ENCODE data around the gene PDGFRB. TPM values are rescaled to one million over a fixed set of nuclear protein-coding genes. Genes with fewer than 3 reads are reported as not detected.

PDGFRB gene
- total and polyA plus RNA-seq, 2 of the 8 experiments (the other 6 are each of a cell fraction or from before 2014, with no cell fraction given) = 4.2 to 13.7 TPM

DNA sequence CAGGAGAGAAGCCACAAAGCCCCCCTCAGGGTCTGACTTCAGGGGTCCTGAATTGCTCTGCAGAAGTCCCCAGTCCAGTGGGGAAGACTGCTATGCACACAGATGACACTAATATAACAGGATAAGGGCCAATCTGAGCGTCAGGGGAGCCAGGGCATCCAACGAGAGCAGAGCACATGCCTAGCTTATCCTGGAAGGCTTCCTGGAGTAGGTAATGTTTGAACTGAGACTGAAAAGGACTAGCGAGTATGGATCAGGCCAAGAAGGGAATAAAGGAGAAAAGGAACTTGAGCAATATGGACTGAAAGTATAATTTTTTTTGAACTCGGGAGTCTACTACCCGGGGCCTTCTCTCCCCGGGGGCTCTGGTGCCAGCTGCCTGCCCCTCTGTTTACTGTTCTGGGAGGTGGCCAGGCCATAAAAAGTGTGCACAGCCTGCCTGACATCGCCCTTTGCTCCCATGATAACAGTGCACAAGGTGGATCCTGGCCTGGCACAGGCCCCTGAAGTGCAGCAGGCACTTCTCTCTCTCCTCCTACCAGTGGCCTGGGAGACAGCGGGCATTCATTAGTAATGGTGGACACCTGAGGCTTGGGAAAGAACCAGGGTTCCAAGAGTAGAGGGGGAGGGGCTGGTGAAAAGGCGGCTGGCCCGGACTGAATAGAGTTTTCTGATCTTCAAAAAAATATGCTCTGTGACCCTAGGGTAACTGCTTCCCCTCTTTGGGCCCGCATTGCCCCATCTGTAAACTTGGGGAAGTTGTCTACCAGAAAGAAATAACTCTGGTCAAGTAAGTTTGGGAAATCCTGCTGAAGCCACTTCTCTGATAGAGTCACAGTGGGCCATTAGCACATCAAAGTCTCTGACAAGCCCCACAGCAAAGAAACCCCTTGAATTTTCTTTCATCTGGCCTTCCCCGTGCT is 29.6 kb upstream of the PDGFRB start:
- peaks cover 22 to 45% (median 38%) of the 10 kb centered on the region in 4 experiments for H3K27me3 ChIP-seq (replicated peaks in 1 of 4; ENCODE audit: control insufficient read depth in 3 of 4, extremely low read depth in 1 of 4, insufficient read depth in 3 of 4, low read length in 3 of 4)
- H4K20me1 ChIP-seq (replicated peaks in 1 of 2; ENCODE audit: control insufficient read depth in 1 of 2, insufficient read depth in 2 of 2, low read length in 2 of 2) = peaks cover 1 to 3% of the 10 kb centered on the region in 2 experiments
- H4K8ac ChIP-seq (ENCODE audit: extremely low read depth, insufficient read depth, low read length) = no peak overlapping the region; the same call in 1 of the 2 replicates
- no peak overlapping the region for H3K56ac ChIP-seq (replicated peaks; ENCODE audit: insufficient read length, low read depth, low read length)
- POLR2A ChIA-PET (ENCODE audit: partially characterized antibody) = interaction anchor here (1.2 to 1.7 kb wide), 2 partner anchors 26 to 27 kb away, joined by 3 read pairs; no protein-coding TSS in a partner anchor
- no peak overlapping the region for H4K5ac ChIP-seq (ENCODE audit: insufficient read length, low read depth, low read length)
- WGBS, 2 experiments (ENCODE audit: extremely low coverage in 1 of 2, insufficient coverage in 1 of 2, insufficient read length in 1 of 2, insufficient replicate concordance in 2 of 2, low coverage in 1 of 2, low lambda C conversion rate in 2 of 2, missing lambda C conversion rate in 1 of 2) = 77% methylated on average over 12 of the region's 12 CpGs; no CpG with 5 or more reads in 1 of the 2 experiments
- H2AK5ac ChIP-seq (ENCODE audit: low read depth, low read length) = no peak overlapping the region
- H4K91ac ChIP-seq (replicated peaks; ENCODE audit: insufficient read length, low read length) = no peak overlapping the region
- CTCF ChIA-PET (ENCODE audit: partially characterized antibody) = interaction anchor here (0.7 to 23.7 kb wide), 5 partner anchors 10 to 71 kb away, joined by 3 to 406 read pairs (median 206); no protein-coding TSS in a partner anchor
- no peak overlapping the region for H3K4me3 ChIP-seq (ENCODE audit: extremely low read depth in 1 of 4, insufficient read depth in 2 of 4, low read depth in 3 of 4, low read length in 4 of 4)
- H2BK12ac ChIP-seq (ENCODE audit: low read depth, low read length) = no peak overlapping the region
- no peak overlapping the region for H3K14ac ChIP-seq (ENCODE audit: insufficient read length)
- DNase-seq (ENCODE audit: low read depth in 1 of 2, low spot score in 2 of 2) (no peak), FAIRE-seq (no peak)
- H2BK5ac ChIP-seq (ENCODE audit: low read depth, low read length) = no peak overlapping the region
- no peak overlapping the region for H3K23ac ChIP-seq (ENCODE audit: insufficient read length)
- no peak overlapping the region for H2BK15ac ChIP-seq (ENCODE audit: low read length)
- H3K79me1 ChIP-seq (ENCODE audit: low read depth, low read length) = no peaks in the 10 kb centered on the region
- H2BK20ac ChIP-seq (ENCODE audit: low read length) = no peak overlapping the region
- no peak overlapping the region for H2BK120ac ChIP-seq (replicated peaks; ENCODE audit: low read depth, low read length)
- H2AFZ ChIP-seq (ENCODE audit: low read length) = no peak overlapping the region
- no peaks in the 10 kb centered on the region for H3K9me3 ChIP-seq (ENCODE audit: insufficient read depth in 2 of 2, low read depth in 1 of 2, low read length in 1 of 2)
- no peak overlapping the region for H3K4me2 ChIP-seq (ENCODE audit: insufficient read depth in 1 of 2, low read depth in 2 of 2, low read length in 2 of 2)
- H3K9ac ChIP-seq (replicated peaks in 1 of 4; ENCODE audit: extremely low read depth in 1 of 4, low read depth in 3 of 4, low read length in 3 of 4) = no peak overlapping the region
- no peaks in the 10 kb centered on the region for H3K36me3 ChIP-seq (ENCODE audit: control insufficient read depth in 2 of 4, insufficient read depth in 4 of 4, low read length in 3 of 4)
- no peaks in the 10 kb centered on the region for H3K79me2 ChIP-seq (ENCODE audit: control insufficient read depth in 1 of 2, insufficient read depth in 2 of 2, low read length in 2 of 2)
- no peak overlapping the region for H3K27ac ChIP-seq (ENCODE audit: low read depth, low read length)
- no peak overlapping the region for H3K18ac ChIP-seq (ENCODE audit: extremely low read depth, low read length)
- peaks cover 4% of the 10 kb centered on the region; the same call in 1 of the 2 replicates for H3K23me2 ChIP-seq (ENCODE audit: low read depth, low read length)
- H3K4ac ChIP-seq (replicated peaks; ENCODE audit: insufficient read length, low read depth, low read length) = no peak overlapping the region
- peaks cover 0 to 19% (median 5%) of the 10 kb centered on the region in 4 experiments; a peak in 6 of 7 replicates for H3K4me1 ChIP-seq (replicated peaks in 1 of 4; ENCODE audit: control insufficient read depth in 3 of 4, insufficient read depth in 4 of 4, low read length in 3 of 4)
- TF ChIP-seq KDM5A (IDR thresholded peaks at IDR 0.05; ENCODE audit: low read length) (no peak), TAF1 (IDR thresholded peaks at IDR 0.05; ENCODE audit: low read depth, low read length) (no peak), SP2 (IDR thresholded peaks at IDR 0.05; ENCODE audit: low read length) (no peak), CHD2 (IDR thresholded peaks at IDR 0.05; ENCODE audit: low read length) (no peak), KDM4A (IDR thresholded peaks at IDR 0.05; ENCODE audit: low read depth, low read length, severe bottlenecking) (no peak), HDAC6 (IDR thresholded peaks at IDR 0.05; ENCODE audit: low read depth, low read length) (no peak), POLR2AphosphoS5 (IDR thresholded peaks at IDR 0.05; ENCODE audit: low read depth, low read length) (no peak), ZNF274 (IDR thresholded peaks at IDR 0.05; ENCODE audit: borderline replicate concordance, extremely low read depth, low read length) (no peak), RAD21 (IDR thresholded peaks at IDR 0.05 in 1 of 2, conservative IDR thresholded peaks at IDR 0.05 in 1 of 2; ENCODE audit: low read depth in 2 of 2, low read length in 2 of 2) (no peak)
- TF ChIP-seq, protein P1, sequence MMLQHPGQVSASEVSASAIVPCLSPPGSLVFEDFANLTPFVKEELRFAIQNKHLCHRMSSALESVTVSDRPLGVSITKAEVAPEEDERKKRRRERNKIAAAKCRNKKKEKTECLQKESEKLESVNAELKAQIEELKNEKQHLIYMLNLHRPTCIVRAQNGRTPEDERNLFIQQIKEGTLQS (IDR thresholded peaks at IDR 0.05; ENCODE audit: insufficient read depth, low read depth, low read length) = no peak

Data from H1 (cell line).